Natural killer cell (primary cell): ENCODE data around the gene PPP1R16B. TPM values are rescaled to one million over a fixed set of nuclear protein-coding genes. Genes with fewer than 3 reads are reported as not detected.

ENCODE experiments used
- ATAC-seq, 3 donors: fragments of 150-1000 bp in 2 of 3; fragments of 200-7000 bp in 1 of 3; cut with Tn5 transposase; 1 replicate in 1 of 3; 2 replicates in 2 of 3; pipeline ENCODE4 v1.10.0; 2021; ENCODE audit warnings: mild to moderate bottlenecking in 2 of 3, moderate library complexity in 2 of 3
- DNase-seq, 2 donors: peaks; one replicate each; pipeline versions ENCODE4 v3.0.0 to v3.0.0-alpha.2; 2013 to 2021; ENCODE audit warnings: mixed read lengths in 1 of 2
- H3K27ac ChIP-seq: one replicate; pipeline ENCODE4 v1.5.1; 2013; ENCODE audit warnings: mild to moderate bottlenecking, low read length
- H3K27me3 ChIP-seq: one replicate; pipeline ENCODE4 v1.6.1; 2013; ENCODE audit warnings: low read length; ENCODE audit not compliant: control insufficient read depth, insufficient read depth
- H3K36me3 ChIP-seq: one replicate; pipeline ENCODE4 v1.6.1; 2013; ENCODE audit warnings: low read length; ENCODE audit not compliant: control insufficient read depth, insufficient read depth
- H3K4me1 ChIP-seq: one replicate; pipeline ENCODE4 v1.6.1; 2013; ENCODE audit warnings: low read length; ENCODE audit not compliant: control insufficient read depth, insufficient read depth
- H3K4me3 ChIP-seq: one replicate; pipeline ENCODE4 v1.5.1; 2013; ENCODE audit warnings: low read length
- H3K9me3 ChIP-seq: one replicate; pipeline ENCODE4 v1.6.1; 2013; ENCODE audit warnings: low read length; ENCODE audit not compliant: control insufficient read depth, insufficient read depth
- H3K27ac Mint-ChIP-seq, 2 donors: one replicate each; pipeline ENCODE4 v1.8.0; 2022; ENCODE audit warnings: mild to moderate bottlenecking in 2 of 2, mixed read lengths in 2 of 2, moderate library complexity in 1 of 2
- H3K27me3 Mint-ChIP-seq, 2 donors: one replicate each; pipeline ENCODE4 v1.8.0; 2022; ENCODE audit warnings: low read depth in 2 of 2, mixed read lengths in 2 of 2
- H3K36me3 Mint-ChIP-seq: one replicate; pipeline ENCODE4 v1.8.0; 2022; ENCODE audit warnings: mixed read lengths
- H3K4me1 Mint-ChIP-seq, 2 donors: one replicate each; pipeline ENCODE4 v1.8.0; 2022; ENCODE audit warnings: mixed read lengths in 2 of 2
- H3K4me3 Mint-ChIP-seq: one replicate; pipeline ENCODE4 v1.8.0; 2022; ENCODE audit warnings: mild to moderate bottlenecking, moderate library complexity, mixed read lengths
- H3K9me3 Mint-ChIP-seq, 2 donors: one replicate each; pipeline ENCODE4 v1.8.0; 2022; ENCODE audit warnings: mixed read lengths in 2 of 2
- CTCF ChIP-seq: fragments of 200-600 bp; IDR thresholded peaks from one replicate; pipeline ENCODE4 v1.8.0; 2022; ENCODE audit warnings: antibody characterized with exemption
- WGBS: methylation state at CpG from one replicate; pipeline ENCODE4 v1.1.7; 2013; ENCODE audit warnings: missing lambda C conversion rate; ENCODE audit not compliant: insufficient coverage; 5-methylcytosine and 5-hydroxymethylcytosine counted together
- intact Hi-C: fragments of 100-400 bp; cut with micrococcal nuclease; formaldehyde crosslinking; loops from one replicate; pipeline ENCODE4 v1.14.2; 2022
- total RNA-seq, 4 donors: library from RNA; stranded (reverse); fragments of 120-200 nt in 1 of 4; gene quantifications; one replicate each; pipeline versions ENCODE4 v1.2.3 to v1.2.4, GENCODE V29; 2013 to 2022

PPP1R16B gene
- total RNA-seq, 3 donors from 2014 or later (not counting 1 experiment from before 2014, with no cell fraction given): 52.0 to 62.3 (median 53.7) TPM

DNA sequence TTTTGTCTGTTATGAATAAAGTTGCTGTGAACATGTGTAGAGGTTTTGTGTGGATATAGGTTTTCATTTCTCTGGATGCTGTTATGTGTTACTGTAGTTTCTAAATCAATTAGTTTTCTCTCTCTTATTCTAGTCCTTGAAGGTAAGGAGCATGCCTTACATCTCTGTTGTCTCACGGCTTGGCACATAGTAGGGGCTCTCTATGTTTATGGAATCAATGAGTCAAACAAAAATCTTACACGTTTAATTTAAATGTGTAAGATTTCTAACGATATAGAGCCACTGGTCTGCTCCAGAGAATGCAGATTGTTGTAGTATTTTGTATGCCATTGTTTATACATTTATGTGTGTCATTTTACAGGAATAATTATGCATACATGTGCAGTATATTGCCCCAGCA, 141.3 kb downstream of the PPP1R16B start:
- H3K4me1 Mint-ChIP-seq: no peaks in the 10 kb centered on the region
- no peaks in the 10 kb centered on the region for H3K4me1 ChIP-seq
- no peaks in the 10 kb centered on the region for H3K36me3 ChIP-seq
- H3K27me3 Mint-ChIP-seq: no peaks in the 10 kb centered on the region
- no peak overlapping the region for H3K4me3 ChIP-seq
- H3K9me3 Mint-ChIP-seq: no peaks in the 10 kb centered on the region
- H3K4me3 Mint-ChIP-seq: no peak overlapping the region
- no peaks in the 10 kb centered on the region for H3K27me3 ChIP-seq
- intact Hi-C loops: no loop called here
- H3K9me3 ChIP-seq: no peaks in the 10 kb centered on the region
- H3K36me3 Mint-ChIP-seq: no peaks in the 10 kb centered on the region
- H3K27ac ChIP-seq: no peak overlapping the region
- DNase-seq (no peak), ATAC-seq (no peak)
- TF ChIP-seq CTCF: no peak
- H3K27ac Mint-ChIP-seq: no peak overlapping the region
- WGBS: 84% methylated on average over 3 of the region's 3 CpGs

- ATAC-seq (no peak), DNase-seq (no peak)
- Mint-ChIP-seq H3K27me3 (no peaks in the 10 kb centered on the region), H3K36me3 (no peaks in the 10 kb centered on the region), H3K9me3 (no peaks in the 10 kb centered on the region), H3K27ac (no peak overlapping the region), H3K4me3 (no peak overlapping the region), H3K4me1 (no peaks in the 10 kb centered on the region)
- no peak for TF ChIP-seq CTCF
- Histone ChIP-seq H3K27me3 (no peaks in the 10 kb centered on the region), H3K4me1 (no peaks in the 10 kb centered on the region), H3K4me3 (no peak overlapping the region), H3K36me3 (no peaks in the 10 kb centered on the region), H3K27ac (no peak overlapping the region), H3K9me3 (no peaks in the 10 kb centered on the region)
- intact Hi-C loops: no loop called here
- 84% methylated on average over 7 of the region's 7 CpGs for WGBS
Observed at GRCh38 chr20:38947931-38948362, 142.4 kb downstream of the PPP1R16B start.

- H3K36me3 ChIP-seq: no peaks in the 10 kb centered on the region
- Mint-ChIP-seq H3K27ac (no peak overlapping the region), H3K9me3 (no peaks in the 10 kb centered on the region), H3K4me1 (no peaks in the 10 kb centered on the region), H3K27me3 (no peaks in the 10 kb centered on the region), H3K4me3 (no peak overlapping the region), H3K36me3 (no peaks in the 10 kb centered on the region)
- 97% methylated on average over 2 of the region's 2 CpGs for WGBS
- H3K27ac ChIP-seq: no peak overlapping the region
- no peak overlapping the region for H3K4me3 ChIP-seq
- no peaks in the 10 kb centered on the region for H3K4me1 ChIP-seq
- no peaks in the 10 kb centered on the region for H3K9me3 ChIP-seq
- TF ChIP-seq CTCF: no peak
- intact Hi-C loops: no loop called here
- no peak for ATAC-seq
- DNase-seq: no peak
- no peaks in the 10 kb centered on the region for H3K27me3 ChIP-seq
Observed at GRCh38 chr20:38950254-38950653, 144.8 kb downstream of the PPP1R16B start.

GRCh38 chr20:38951611-38952010, 146.1 kb downstream of the PPP1R16B start:
- no peak overlapping the region for H3K27ac Mint-ChIP-seq
- Histone ChIP-seq H3K4me1 (no peaks in the 10 kb centered on the region), H3K27me3 (no peaks in the 10 kb centered on the region), H3K9me3 (no peaks in the 10 kb centered on the region), H3K36me3 (no peaks in the 10 kb centered on the region), H3K4me3 (no peak overlapping the region), H3K27ac (no peak overlapping the region)
- 98% methylated on average over 9 of the region's 9 CpGs for WGBS
- intact Hi-C loops: no loop called here
- TF ChIP-seq CTCF: no peak
- no peak for ATAC-seq
- DNase-seq: no peak
- no peaks in the 10 kb centered on the region for H3K4me1 Mint-ChIP-seq
- no peaks in the 10 kb centered on the region for H3K27me3 Mint-ChIP-seq
- H3K9me3 Mint-ChIP-seq: no peaks in the 10 kb centered on the region
- H3K36me3 Mint-ChIP-seq: no peaks in the 10 kb centered on the region
- H3K4me3 Mint-ChIP-seq: no peak overlapping the region
